A549 (cell line): ENCODE results near the gene DAZAP1.

Experiments
- BCL3 ChIP-seq: fragments of >200 bp; sonication (Bioruptor Twin); formaldehyde crosslinking; IDR thresholded peaks from 3 replicates; pipeline ENCODE4 v1.6.1; 2016
- CTCF ChIP-seq: fragments of >200 bp; sonication (Bioruptor Twin); formaldehyde crosslinking; IDR thresholded peaks from 3 replicates; pipeline ENCODE4 v1.5.1; 2016
- EHMT2 ChIP-seq: fragments of 200-600 bp; sonication (generic); IDR thresholded peaks from 2 replicates; pipeline ENCODE4 v1.6.1; 2016; ENCODE audit warnings: antibody characterized with exemption, low read depth, mild to moderate bottlenecking, moderate library complexity
- ESRRA ChIP-seq: fragments of 150-350 bp; IDR thresholded peaks from 2 replicates; pipeline ENCODE4 v1.6.1; 2014; ENCODE audit warnings: mild to moderate bottlenecking, low read length, borderline replicate concordance
- FOSL2 ChIP-seq, 2 experiments: fragments of 450-650 bp in 1 of 2; fragments of >200 bp in 1 of 2; sonication (Bioruptor Twin) in 1 of 2; formaldehyde crosslinking; IDR thresholded peaks; 2 replicates each; pipeline versions ENCODE4 v1.5.0 to v1.6.1; 2016 to 2020; ENCODE audit warnings: mild to moderate bottlenecking in 1 of 2, moderate library complexity in 1 of 2
- HDAC2 ChIP-seq: fragments of 200-600 bp; sonication (generic); IDR thresholded peaks from 2 replicates; pipeline ENCODE4 v1.6.1; 2016
- KDM5A ChIP-seq: fragments of 200-600 bp; sonication (generic); IDR thresholded peaks from 2 replicates; pipeline ENCODE4 v1.6.1; 2016; ENCODE audit warnings: antibody characterized with exemption, mild to moderate bottlenecking
- NR3C1 ChIP-seq: fragments of >200 bp; sonication (Bioruptor Twin); formaldehyde crosslinking; IDR thresholded peaks from 3 replicates; pipeline ENCODE4 v1.6.1; 2017
- PBX3 ChIP-seq: IDR thresholded peaks from 2 replicates; pipeline ENCODE4 v1.6.1; 2012
- POLR2A ChIP-seq: IDR thresholded peaks from 2 replicates; pipeline ENCODE4 v1.6.1; 2012; ENCODE audit warnings: mild to moderate bottlenecking, low read length
- RAD21 ChIP-seq, 2 experiments: fragments of >200 bp in 1 of 2; sonication (Bioruptor Twin) in 1 of 2; formaldehyde crosslinking in 1 of 2; IDR thresholded peaks in 1 of 2; conservative IDR thresholded peaks in 1 of 2; 2 replicates in 1 of 2; 3 replicates in 1 of 2; pipeline ENCODE4 v1.6.1; 2012 to 2018; ENCODE audit warnings: inconsistent platforms in 1 of 2
- REST ChIP-seq: fragments of 200-600 bp; sonication (generic); IDR thresholded peaks from 2 replicates; pipeline ENCODE4 v1.6.1; 2016; ENCODE audit warnings: antibody characterized with exemption, mild to moderate bottlenecking, moderate library complexity
- TP53 ChIP-seq: fragments of 250-450 bp; sonication (Bioruptor Pico); IDR thresholded peaks from 2 replicates; pipeline ENCODE4 v1.5.0; 2021; ENCODE audit warnings: mild to moderate bottlenecking, moderate library complexity

GRCh38 chr19:1472231-1473084 lies 65.1 kb downstream of the DAZAP1 start:
- no peak for TF ChIP-seq CTCF
- TF ChIP-seq BCL3 = no peak
- TF ChIP-seq POLR2A = no peak
- TF ChIP-seq FOSL2 (IDR thresholded peaks at IDR 0.05) = no peak
- TF ChIP-seq FOSL2 (CRISPR knock-in tag; IDR thresholded peaks at IDR 0.05) = no peak
- TF ChIP-seq ESRRA = no peak
- no peak for TF ChIP-seq HDAC2
- TF ChIP-seq KDM5A = no peak
- TF ChIP-seq REST = no peak
- no peak for TF ChIP-seq PBX3
- TF ChIP-seq RAD21 (conservative IDR thresholded peaks at IDR 0.05 in 1 of 2, IDR thresholded peaks at IDR 0.05 in 1 of 2) = no peak
- TF ChIP-seq EHMT2 = no peak
- TF ChIP-seq NR3C1 = no peak
- TF ChIP-seq TP53 = no peak
